Glomerular visceral epithelial cell (primary cell): Measurements from ENCODE around the gene REST.
A peak's percentile ranks its signal among the peaks of the same experiment; 100 is the strongest.
"Not testable (repeated sequence)": the region's sequence is repeated elsewhere in the genome, so short reads cannot be mapped to it uniquely, and the experiment has no call there.

ENCODE experiments used
- DNase-seq: peaks from one replicate; pipeline ENCODE4 v3.0.0-alpha.2; 2016; ENCODE audit errors: extremely low spot score

REST gene

DNA sequence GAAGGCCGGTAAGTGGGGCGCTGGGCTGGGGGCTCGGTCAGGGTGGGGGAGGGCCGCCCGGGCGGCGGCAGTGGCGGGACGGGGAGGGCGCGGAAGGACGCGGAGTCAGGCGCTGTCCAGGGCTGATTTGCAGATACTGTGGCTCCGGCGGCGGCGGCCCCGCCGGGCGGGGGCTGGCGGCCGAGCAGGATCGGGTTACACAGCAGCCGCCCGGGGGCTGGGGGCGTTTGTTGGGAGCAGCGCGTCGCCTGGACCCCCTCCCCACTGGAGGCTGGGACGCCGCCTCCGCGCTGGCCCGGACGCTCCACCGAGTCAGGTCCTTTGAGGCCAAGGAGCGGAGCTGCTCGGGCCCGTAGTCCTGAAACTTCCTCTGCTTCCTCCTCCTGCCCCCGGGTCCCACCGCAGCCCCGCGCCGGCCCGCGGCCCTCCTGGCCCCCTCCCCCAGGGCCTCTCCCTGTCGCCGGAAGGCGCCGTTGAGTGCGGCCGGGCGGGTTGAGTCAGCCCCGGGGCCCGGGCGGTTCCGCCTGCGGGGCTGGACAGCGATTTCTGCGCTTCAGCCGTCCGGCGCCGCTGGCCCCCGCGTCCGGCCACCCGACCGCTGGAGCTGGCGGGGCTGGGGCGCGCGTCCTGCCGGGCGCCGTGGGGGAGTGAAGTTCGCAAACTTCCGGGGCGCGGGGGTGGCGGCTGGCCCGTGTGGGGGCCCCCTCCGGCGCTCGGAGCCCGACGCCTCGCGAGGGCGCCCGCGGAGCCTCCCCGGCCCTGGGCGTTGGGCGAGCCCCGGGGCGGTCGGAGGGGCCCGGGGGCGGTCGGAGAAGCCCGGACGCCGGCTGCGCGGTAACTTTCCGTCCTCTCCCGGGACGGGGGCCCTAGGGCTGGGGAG is 746 bp downstream of the REST start:
- DNase-seq: peak; percentile 70

GRCh38 chr4:56909086-56909894 is 1.6 kb downstream of the REST start:
- peak; percentile 57 for DNase-seq

DNA sequence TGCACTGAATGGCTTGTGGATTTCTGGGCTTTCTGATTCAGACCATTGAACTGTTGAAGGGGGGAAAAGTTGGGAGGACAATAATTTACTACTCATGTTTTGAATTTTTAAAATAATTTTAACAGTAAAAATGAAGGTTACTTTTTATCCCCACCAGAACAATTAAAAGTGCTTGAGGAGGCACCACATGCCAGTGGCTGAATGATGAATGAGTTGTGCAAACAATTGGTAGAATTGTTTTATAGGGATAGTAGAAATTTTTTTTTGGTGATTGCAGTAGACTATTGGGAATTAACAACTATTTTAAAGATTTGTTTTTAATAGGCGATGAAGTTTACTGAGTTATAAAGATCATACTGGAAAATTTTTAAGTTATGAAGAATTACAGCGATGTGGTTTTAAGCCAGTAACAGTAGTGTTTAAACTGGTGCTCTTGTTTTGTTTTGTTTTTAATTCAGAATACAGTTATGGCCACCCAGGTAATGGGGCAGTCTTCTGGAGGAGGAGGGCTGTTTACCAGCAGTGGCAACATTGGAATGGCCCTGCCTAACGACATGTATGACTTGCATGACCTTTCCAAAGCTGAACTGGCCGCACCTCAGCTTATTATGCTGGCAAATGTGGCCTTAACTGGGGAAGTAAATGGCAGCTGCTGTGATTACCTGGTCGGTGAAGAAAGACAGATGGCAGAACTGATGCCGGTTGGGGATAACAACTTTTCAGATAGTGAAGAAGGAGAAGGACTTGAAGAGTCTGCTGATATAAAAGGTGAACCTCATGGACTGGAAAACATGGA is 2.7 kb downstream of the REST start:
- no peak for DNase-seq

GRCh38 chr4:56914336-56914735 is 6.6 kb downstream of the REST start:
- DNase-seq: no peak

GRCh38 chr4:56914977-56915376 is 7.3 kb downstream of the REST start:
- DNase-seq: not testable (repeated sequence)

GRCh38 chr4:56927196-56927595 is 19.5 kb downstream of the REST start:
- DNase-seq: no peak

DNA sequence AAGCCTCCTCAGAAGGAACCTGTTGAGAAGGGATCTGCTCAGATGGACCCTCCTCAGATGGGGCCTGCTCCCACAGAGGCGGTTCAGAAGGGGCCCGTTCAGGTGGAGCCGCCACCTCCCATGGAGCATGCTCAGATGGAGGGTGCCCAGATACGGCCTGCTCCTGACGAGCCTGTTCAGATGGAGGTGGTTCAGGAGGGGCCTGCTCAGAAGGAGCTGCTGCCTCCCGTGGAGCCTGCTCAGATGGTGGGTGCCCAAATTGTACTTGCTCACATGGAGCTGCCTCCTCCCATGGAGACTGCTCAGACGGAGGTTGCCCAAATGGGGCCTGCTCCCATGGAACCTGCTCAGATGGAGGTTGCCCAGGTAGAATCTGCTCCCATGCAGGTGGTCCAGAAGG is 22.9 kb downstream of the REST start:
- no peak for DNase-seq

DNA sequence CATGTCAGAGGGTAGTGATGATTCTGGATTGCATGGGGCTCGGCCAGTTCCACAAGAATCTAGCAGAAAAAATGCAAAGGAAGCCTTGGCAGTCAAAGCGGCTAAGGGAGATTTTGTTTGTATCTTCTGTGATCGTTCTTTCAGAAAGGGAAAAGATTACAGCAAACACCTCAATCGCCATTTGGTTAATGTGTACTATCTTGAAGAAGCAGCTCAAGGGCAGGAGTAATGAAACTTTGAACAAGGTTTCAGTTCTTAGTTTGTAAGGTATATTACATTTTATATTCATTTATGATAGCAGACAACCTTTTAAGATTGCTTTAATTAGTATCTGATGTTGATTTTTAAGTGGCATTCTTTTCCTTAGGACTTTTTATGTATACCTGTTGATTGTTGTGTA is 24.2 kb downstream of the REST start:
- no peak for DNase-seq

- DNase-seq: peak; percentile 72
Measured at GRCh38 chr4:56937262-56937661, 29.6 kb downstream of the REST start.

DNA sequence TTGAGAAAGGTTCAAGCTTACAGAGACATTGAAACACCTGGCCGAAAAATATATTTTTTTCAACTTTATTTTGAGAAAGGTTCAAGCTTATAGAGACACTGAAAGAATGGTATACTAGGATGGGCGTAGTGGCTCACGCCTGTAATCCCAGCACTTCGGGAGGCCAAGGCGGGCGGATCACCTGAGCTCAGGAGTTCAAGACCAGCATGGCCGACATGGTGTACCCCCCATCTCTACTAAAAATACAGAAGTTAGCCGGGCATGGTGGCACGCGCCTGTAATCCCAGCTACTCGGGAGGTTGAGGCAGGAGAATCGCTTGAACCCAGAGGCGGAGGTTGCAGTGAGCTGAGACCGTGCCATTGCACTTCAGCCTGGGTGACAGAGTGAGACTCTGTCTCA is 32.1 kb downstream of the REST start:
- not testable (repeated sequence) for DNase-seq

- DNase-seq: no peak
Measured at GRCh38 chr4:56940403-56940802, 32.7 kb downstream of the REST start.

GRCh38 chr4:56940971-56941370 is 33.3 kb downstream of the REST start:
- no peak for DNase-seq

- DNase-seq: no peak
Measured at GRCh38 chr4:56941403-56941802, 33.7 kb downstream of the REST start.

- DNase-seq: no peak
Measured at GRCh38 chr4:56953680-56954520, 46.2 kb downstream of the REST start.

DNA sequence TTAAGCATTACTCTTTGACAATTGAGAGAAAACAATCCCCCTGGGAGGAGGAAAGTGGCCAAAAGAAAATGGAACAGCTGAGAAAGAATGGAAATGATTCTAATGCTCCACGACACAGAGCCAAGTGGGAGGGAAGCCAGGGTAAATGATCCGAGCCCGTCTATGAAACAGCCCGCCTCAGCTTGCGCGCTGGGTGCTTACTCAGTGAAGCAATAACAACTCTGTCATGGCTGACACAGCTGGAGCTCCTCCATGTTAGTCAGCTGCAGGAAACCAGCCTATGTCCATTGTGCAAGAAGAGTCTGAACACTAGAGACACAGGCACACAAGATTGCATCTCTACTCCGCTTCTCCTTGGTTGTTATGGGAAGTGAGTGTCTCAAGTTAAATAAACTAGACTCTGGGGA is 50.4 kb downstream of the REST start:
- peak; percentile 71 for DNase-seq

DNA sequence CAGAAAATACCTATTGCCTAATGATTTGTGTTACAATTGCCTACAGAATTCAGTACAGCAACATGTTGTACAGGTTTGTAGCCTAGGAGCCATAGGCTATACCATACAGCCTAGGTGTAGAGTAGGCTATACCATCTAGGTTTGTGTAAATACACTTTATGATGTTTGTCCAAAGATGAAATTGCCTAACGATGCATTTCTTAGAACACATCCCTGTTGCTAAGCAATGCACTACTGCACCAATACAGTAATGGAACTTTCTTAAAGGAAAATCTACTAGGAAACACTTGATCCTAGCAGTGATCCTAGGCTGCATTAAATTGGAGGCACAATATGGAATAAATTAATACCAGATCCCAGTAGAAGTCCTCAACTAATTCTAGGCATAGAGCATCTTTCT is 51.4 kb downstream of the REST start:
- DNase-seq: no peak

DNA sequence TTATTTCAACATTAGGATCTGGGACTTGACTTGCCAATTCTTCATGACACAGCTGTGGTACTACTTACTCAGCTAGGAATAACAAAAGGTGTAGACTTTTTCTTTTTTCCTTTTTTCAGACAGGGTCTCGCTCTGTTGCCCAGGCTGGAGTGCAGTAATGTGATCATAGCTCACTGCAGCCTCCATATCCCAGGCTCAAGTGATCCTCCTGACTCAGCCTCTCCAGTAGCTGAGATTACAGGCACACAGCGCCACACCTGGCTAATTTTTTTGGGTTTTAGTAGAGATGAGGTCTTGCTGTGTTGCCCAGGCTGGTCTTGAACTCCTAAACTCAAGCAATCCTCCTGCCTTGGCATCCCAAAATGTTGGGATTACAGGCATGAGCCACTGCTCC is 53.4 kb downstream of the REST start:
- no peak for DNase-seq

- no peak for DNase-seq
Measured at GRCh38 chr4:56971383-56971782, 63.7 kb downstream of the REST start.

DNA sequence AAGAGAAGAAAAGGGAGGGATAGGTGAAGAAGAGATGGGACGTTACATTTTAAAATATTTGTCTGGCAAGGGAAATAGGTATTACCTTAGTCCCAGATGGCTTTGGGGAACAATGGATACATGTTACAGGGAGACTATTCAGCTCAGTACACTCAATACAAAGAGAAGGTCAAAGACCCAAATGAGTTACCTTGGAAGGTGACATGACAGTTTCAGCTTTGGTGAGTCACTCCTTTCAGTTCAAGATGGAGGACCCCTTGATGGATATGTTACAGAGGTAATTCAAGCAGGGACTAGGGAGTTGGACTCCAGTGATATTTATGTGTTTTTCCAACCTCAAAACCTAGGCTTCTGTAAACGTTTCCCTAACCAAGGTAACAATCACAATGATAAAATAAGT is 64.7 kb downstream of the REST start:
- DNase-seq: no peak

DNA sequence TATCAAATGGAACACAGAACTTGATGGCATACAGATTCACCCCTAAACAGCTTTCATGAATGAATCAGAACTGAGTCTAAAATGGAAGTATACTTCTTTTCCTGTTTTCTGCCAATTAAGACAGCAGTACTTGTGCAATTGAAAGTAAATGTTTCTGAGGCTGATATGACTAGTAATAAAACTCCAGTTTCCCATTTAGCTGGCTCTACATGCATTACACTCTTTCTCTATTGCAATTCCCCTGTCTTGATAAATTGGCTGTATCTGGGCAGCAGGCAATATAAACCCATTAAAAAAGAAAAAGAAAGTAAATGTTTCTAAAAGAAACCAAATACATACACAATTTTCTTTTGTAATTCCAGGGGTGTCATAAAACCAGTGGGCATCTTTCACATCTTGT is 65.1 kb downstream of the REST start:
- no peak for DNase-seq

GRCh38 chr4:56973336-56973735 is 65.6 kb downstream of the REST start:
- DNase-seq: no peak
